Neuron (in vitro differentiated cells): ENCODE measurements around the gene FLOT1.

ENCODE experiments used
- H2AFZ ChIP-seq: one replicate; pipeline ENCODE4 v1.6.1; 2013; ENCODE audit warnings: low read depth, mild to moderate bottlenecking, inconsistent platforms, low read length, moderate library complexity
- H3K27me3 ChIP-seq: one replicate; pipeline ENCODE4 v1.6.1; 2013; ENCODE audit warnings: low read length; ENCODE audit not compliant: insufficient read depth
- H3K36me3 ChIP-seq: one replicate; pipeline ENCODE4 v1.6.1; 2013; ENCODE audit warnings: low read length; ENCODE audit not compliant: insufficient read depth
- H3K4me1 ChIP-seq: one replicate; pipeline ENCODE4 v1.6.1; 2013; ENCODE audit warnings: low read length; ENCODE audit not compliant: insufficient read depth
- H3K4me3 ChIP-seq: 2 replicates; pipeline ENCODE4 v1.5.1; 2013; ENCODE audit warnings: mild to moderate bottlenecking, low read length, moderate library complexity
- H3K9me3 ChIP-seq: one replicate; pipeline ENCODE4 v1.6.1; 2013; ENCODE audit warnings: low read length

Gene FLOT1

DNA sequence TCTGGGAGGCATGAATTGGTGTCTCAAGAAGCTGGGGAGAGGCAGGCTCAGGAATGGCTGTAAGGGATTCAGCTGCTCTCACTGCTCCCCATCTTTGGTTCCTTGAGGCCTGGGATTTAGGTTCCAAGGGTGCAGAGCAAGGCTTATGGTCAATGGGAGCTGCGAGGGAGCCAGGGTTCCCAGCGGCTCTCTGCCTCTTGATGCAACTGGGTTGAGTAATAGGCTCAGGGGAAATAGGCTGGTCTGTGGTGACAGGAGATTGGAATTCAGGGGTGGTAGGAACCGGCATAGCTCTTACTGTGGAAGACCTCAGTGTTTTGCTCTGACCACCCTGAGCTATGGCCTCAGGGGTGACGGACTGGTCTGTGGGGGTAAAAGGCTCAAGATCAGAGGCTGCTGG lies 38.7 kb downstream of the FLOT1 start:
- H3K4me1 ChIP-seq: no peaks in the 10 kb centered on the region
- H3K36me3 ChIP-seq: peaks cover 64% of the 10 kb centered on the region
- no peaks in the 10 kb centered on the region for H3K27me3 ChIP-seq
- no peak overlapping the region for H2AFZ ChIP-seq
- no peaks in the 10 kb centered on the region for H3K9me3 ChIP-seq
- H3K4me3 ChIP-seq: no peak overlapping the region

DNA sequence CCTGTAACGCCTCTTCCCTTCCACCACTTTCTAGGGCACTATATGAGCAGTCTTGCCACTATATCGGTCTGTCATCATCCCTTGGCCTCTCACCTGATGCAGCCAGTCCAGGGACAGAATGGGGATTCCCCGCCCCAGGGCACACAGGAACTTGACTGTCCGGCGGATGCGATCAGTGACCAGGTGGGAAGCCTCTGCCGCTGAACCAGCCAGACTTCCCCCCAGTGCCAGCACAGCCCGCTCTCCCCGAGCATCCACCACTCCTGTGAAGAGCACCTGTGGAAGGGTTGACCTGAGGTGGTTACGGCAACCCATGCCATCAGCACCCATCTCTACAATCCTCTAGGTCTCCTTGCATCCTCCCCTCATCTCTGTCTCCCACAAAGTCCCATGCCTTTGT lies 39.5 kb downstream of the FLOT1 start:
- H3K4me3 ChIP-seq: no peak overlapping the region
- no peaks in the 10 kb centered on the region for H3K4me1 ChIP-seq
- H3K36me3 ChIP-seq: peaks cover 59% of the 10 kb centered on the region
- no peaks in the 10 kb centered on the region for H3K9me3 ChIP-seq
- H2AFZ ChIP-seq: no peak overlapping the region
- H3K27me3 ChIP-seq: no peaks in the 10 kb centered on the region

DNA sequence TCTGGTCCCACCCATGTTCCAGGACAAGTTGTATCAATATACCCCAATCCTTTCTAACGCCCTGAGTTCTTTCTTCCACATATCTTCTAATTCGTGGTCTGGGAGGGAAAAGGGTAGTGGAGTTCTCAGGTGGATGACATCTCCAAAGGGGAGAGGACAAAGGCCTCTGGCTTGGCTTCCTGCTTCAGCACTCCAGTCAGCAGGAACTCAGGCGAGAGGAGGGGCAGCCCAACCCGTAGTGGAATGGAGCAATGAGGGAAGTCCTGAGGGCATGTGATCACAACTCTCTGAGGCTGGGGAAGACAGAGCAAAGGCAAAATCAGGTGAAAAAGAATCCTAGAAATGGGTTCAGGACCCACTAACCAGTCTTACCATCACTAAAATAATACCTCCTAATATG lies 42.1 kb downstream of the FLOT1 start:
- H3K9me3 ChIP-seq: no peaks in the 10 kb centered on the region
- H3K27me3 ChIP-seq: no peaks in the 10 kb centered on the region
- H3K4me3 ChIP-seq: no peak overlapping the region
- no peak overlapping the region for H2AFZ ChIP-seq
- H3K4me1 ChIP-seq: no peaks in the 10 kb centered on the region
- peaks cover 42% of the 10 kb centered on the region for H3K36me3 ChIP-seq

DNA sequence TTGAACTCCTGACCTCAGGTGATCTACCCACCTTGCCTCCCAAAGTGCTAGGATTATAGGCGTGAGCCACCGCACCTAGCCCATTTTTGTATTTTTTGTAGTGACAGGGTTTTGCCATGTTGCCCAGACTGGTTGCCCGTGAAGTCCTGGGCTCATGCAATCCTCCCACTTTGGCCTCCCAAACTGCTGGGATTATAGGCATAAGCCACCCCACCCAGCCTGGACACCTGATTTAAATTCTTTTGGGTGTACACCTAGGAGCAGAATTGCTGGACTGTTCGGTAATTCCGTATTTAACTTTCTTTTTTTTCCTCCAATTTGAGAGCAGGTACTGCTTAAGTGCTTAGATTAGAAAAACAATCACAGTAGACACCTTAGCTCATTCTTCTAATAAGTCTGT lies 46.1 kb downstream of the FLOT1 start:
- H3K27me3 ChIP-seq: no peaks in the 10 kb centered on the region
- H3K36me3 ChIP-seq: peaks cover 16% of the 10 kb centered on the region
- peaks cover 3% of the 10 kb centered on the region for H3K4me1 ChIP-seq
- H3K4me3 ChIP-seq: no peak overlapping the region
- H2AFZ ChIP-seq: no peak overlapping the region
- H3K9me3 ChIP-seq: no peaks in the 10 kb centered on the region

DNA sequence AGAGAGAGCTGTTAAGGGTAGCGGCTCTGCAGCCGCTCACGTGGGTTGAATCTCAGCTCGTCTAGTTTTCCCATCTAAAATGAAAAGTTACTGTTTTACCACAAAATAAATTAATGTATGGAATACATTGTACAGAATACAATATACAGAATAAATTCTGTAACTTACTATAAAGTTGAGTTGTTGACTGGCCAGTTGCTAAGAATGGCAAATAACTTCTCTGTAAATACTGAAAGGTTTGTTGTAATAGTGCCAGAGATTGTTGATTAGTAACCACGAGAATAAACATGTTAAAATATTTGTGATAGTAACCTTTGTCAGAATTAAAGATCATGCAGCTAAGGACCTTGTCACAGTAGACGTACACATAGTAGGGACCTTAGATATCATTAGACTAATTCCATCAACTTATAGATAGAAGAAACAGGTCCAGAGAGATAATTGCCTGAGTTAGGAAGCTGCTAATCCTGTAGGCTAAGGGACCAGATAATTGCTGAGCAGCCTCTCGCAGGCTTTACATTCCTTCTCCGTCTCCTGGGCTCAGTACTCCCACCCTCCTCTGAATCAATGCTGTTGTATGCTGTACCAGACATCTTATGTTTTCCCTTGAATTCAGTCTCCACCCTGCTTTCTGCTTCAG lies 51.2 kb downstream of the FLOT1 start:
- Histone ChIP-seq H3K4me3 (peak overlapping the region; percentile 53), H3K9me3 (no peaks in the 10 kb centered on the region), H2AFZ (peak overlapping the region; percentile 46), H3K36me3 (no peaks in the 10 kb centered on the region), H3K27me3 (no peaks in the 10 kb centered on the region), H3K4me1 (peaks cover 36% of the 10 kb centered on the region)

DNA sequence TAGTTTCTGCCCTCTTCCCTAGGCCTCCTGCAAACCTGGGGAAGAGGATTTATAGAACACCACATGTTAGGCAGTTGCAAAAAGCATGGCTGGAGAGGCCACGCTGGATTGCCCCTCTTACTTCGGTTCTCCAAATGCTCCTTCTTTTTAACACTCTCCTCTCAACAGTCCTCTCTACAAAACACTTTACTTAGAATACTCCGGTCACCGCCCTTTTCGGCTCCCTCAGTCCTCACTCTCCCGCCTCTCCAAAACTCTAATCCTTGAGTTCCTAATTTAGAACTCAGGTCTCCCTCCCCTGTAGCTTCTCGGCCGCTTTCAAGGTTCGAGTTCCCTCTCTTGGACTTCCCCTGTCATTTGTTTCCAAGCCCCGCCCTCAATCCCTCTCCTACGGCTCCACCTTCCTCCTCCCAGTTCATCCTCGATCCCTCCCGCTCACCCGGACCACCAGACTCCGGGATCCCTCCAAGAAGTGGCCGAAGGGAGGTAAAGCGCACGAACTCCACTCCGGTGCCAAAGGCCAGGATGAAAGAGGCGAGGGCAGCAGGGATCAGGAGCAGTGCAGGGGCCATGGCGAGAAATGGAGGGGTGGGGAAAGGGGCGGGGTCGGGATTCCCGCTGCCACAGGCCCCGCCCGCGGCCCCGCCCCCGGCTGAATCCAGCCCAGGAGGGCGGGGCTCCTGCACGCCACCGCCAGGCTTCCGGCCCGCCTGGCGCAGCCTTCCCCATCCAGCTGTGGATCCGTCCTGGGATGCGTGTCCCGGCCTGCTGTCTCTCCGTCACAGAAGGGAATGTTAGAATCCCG lies 51.9 kb downstream of the FLOT1 start, which contains the start of gene NRM:
Gene NRM (minus strand): TSS at position 582 of the 805 bp plus-strand sequence. CDS start 10 bp downstream, at position 572.
- Histone ChIP-seq H3K9me3 (no peaks in the 10 kb centered on the region), H3K4me1 (peaks cover 43% of the 10 kb centered on the region), H3K36me3 (no peaks in the 10 kb centered on the region), H2AFZ (peak within 1 kb of the TSS; percentile 46), H3K27me3 (no peaks in the 10 kb centered on the region), H3K4me3 (peak within 1 kb of the TSS; percentile 53)

DNA sequence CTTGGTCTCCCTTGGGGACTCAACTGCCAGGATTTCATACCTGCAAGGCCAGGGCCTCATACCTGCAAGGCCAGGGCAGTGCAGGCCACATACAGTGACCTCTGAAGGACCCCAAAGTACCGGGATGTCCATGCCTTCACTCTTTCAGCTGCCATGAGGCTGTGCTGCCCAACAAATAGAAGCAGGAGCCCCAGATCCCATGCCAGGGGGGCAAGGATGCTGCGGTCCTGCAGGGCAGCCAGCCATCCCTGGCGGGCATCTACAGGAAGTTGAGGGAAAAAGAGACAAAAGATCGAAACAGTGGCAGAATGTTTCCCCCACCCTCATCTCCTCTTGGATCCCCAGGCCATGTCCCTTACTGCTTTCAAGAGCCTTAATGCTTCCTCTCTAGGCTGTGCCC lies 52.5 kb downstream of the FLOT1 start:
- no peak overlapping the region for H2AFZ ChIP-seq

DNA sequence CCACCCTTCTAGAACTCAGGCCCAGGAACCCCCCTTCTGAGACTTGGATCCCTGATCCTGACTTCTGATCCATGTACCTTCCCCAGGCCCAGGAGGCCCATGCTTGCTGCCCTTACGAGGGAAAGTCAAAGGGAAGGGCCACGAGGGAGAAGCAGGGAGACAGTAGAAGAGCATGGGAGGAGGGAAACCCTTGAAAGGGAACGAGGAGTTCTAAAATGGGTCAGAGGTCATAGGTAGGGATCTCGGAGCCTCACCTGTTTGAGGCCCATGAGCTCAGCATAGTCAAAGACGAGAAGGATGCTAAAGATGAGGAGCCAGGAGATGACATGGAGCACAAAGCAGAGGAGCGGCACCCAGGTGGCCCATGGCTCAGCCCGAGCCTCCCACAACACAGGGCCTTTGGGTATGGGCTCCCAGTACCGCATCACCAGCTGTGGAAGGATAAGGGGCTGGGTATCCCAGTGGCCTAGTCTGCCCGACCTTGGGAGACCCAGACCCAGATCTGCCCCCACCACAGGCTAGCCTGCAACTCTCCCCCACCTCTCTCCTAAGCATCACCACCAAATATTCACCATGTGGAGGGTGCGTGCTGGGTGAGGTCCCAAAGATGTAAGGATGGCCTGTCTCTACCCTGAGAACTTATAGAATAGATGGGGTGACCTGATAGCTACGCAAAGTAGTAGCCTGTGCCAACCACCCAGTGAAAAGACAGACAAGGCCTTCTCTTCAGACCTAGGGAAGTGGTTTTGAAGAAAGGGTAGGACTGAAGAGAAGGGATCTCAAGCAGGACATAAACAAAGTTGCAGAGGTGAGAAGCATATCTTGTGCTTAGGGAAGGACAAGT lies 53.2 kb downstream of the FLOT1 start:
- Histone ChIP-seq H3K9me3 (no peaks in the 10 kb centered on the region), H2AFZ (no peak overlapping the region), H3K4me3 (peak overlapping the region; percentile 53), H3K36me3 (no peaks in the 10 kb centered on the region), H3K4me1 (peaks cover 55% of the 10 kb centered on the region), H3K27me3 (no peaks in the 10 kb centered on the region)

More for the DNA sequence above, 52.5 kb downstream of the FLOT1 start:
- Histone ChIP-seq H3K4me1 (peaks cover 49% of the 10 kb centered on the region), H3K27me3 (no peaks in the 10 kb centered on the region), H3K9me3 (no peaks in the 10 kb centered on the region), H3K36me3 (no peaks in the 10 kb centered on the region), H3K4me3 (peak overlapping the region; percentile 53)

DNA sequence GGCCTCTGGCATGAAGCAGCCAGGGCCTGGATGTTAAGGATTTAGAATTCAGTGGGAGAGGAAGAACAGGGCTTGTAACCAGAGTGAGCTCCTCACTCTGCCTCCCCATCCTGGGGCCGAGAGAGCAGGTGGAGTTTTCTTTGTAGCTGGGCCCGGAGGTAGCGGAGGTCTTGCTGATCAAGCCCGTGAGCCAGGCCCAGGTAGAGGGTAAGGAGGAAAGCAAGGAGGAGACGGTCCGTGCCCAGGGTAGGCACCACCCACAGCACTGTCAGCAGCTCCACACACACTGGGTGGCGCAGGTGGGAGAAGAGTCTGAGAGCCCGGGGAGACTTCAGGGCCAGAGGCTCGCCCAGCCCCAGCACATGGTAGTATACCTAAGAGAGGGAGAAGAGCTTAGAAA lies 53.9 kb downstream of the FLOT1 start:
- Histone ChIP-seq H3K4me1 (peaks cover 62% of the 10 kb centered on the region), H3K9me3 (no peaks in the 10 kb centered on the region), H2AFZ (no peak overlapping the region), H3K36me3 (no peaks in the 10 kb centered on the region), H3K27me3 (no peaks in the 10 kb centered on the region), H3K4me3 (no peak overlapping the region)

DNA sequence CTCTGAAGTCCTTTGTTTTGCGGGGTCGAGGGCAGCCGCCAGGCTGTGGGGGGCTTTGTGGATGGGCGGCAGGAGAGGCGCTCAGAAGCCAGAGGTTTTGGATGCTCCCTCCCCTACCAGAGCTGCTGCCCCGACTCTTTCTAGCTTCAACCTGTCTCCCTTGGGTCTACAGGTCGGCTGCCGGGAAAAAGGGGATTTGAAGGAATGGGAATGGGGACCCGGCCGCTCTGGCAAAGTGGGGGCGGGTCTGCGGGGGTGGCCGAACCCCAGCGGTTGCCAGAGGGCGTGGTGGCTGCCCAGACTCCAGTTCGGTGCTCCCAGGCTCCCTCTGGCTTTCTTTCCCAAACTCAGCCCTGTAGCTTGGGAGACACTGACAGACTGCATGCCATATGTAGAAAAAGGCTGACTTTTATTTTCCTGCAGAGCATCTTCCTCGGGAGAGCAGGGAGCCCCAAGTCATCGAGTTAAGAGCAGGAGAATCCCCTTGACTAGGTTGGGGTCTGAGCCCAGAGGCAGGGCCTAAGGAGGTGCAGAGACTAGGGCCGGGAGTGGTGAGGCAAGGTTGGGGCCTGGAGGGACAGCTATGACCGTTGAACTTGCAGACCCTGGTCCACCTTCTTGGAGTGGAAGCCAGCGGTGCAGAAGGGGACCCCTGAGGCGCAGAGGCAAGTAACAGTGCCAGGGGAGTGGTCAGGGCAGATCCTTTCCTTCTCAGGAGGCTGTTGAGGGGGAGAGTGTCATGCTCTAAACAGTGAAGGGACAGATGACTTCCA lies 54.6 kb downstream of the FLOT1 start:
- Histone ChIP-seq H2AFZ (peak overlapping the region; percentile 61), H3K27me3 (no peaks in the 10 kb centered on the region), H3K9me3 (no peaks in the 10 kb centered on the region), H3K4me3 (peak overlapping the region; percentile 68), H3K36me3 (no peaks in the 10 kb centered on the region), H3K4me1 (peaks cover 69% of the 10 kb centered on the region)

DNA sequence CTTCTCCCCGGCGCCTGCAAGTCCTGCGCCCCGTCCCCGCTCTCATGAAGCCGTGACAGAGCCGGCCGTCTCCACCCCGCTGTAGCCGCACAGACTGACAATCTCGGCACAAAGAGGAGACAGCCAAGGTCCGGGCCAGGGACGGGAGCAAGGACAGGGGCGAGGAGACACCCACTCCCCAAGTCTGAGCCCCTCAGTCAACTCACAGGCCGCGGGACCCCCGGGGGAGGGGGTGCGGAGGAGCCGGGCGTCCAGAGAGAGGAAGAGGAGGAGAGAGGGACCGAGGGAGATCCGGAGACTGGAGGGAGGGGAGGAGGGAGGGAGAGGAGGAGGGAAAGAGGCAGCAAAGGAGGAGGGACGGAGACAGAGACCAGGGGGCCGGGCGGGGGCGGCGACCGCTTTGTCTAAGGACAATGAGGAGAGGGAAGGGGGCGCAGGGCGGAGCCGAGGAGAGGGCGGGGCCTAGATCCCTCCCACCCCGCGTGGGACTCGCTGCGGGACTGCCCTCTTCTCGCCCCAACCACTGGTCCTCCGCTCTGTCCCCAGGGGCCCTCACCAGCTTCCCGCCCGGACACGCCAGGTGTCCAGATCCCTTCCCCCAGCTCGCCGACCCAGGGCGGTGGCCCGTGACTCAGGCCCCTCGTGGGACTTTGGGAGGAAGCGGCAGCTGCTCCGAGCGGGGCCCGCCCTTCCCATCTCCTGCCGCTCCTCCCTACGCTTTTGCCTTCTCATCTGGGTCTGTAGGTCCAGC lies 55.4 kb downstream of the FLOT1 start:
- peaks cover 1% of the 10 kb centered on the region for H3K36me3 ChIP-seq
- peak overlapping the region; percentile 68 for H3K4me3 ChIP-seq
- peaks cover 77% of the 10 kb centered on the region for H3K4me1 ChIP-seq
- no peaks in the 10 kb centered on the region for H3K9me3 ChIP-seq
- H2AFZ ChIP-seq: peak overlapping the region; percentile 61
- H3K27me3 ChIP-seq: no peaks in the 10 kb centered on the region
